Testis (tissue), 2 donors: Measurements from ENCODE around the gene OBSCN.

Source experiments
- CTCF ChIP-seq, 3 experiments: fragments of 450-650 bp in 2 of 3; fragments of 200-600 bp in 1 of 3; sonication (generic) in 1 of 3; IDR thresholded peaks; one replicate each; pipeline ENCODE4 v1.5.1; 2016 to 2019; ENCODE audit warnings: antibody characterized with exemption in 3 of 3, mild to moderate bottlenecking in 2 of 3, moderate library complexity in 1 of 3
- POLR2A ChIP-seq: fragments of 450-650 bp; IDR thresholded peaks from one replicate; pipeline ENCODE4 v1.6.1; 2017; ENCODE audit warnings: antibody characterized with exemption, mild to moderate bottlenecking, moderate library complexity

- TF ChIP-seq CTCF (IDR thresholded peaks at IDR 0.05) (no peak), POLR2A (no peak)
Observed at GRCh38 chr1:228225165-228225710, 17.4 kb downstream of the OBSCN start.
